T-helper 2 cell (primary cell): ENCODE results near the gene FKBP14.
"Not testable (repeated sequence)": the region's sequence is repeated elsewhere in the genome, so short reads cannot be mapped to it uniquely, and the experiment has no call there.

Experiments
- DNase-seq, 5 experiments: peaks; one replicate each; pipeline versions ENCODE4 v3.0.0 to v3.0.0-alpha.2; 2012 to 2022

The FKBP14 gene

GRCh38 chr7:29989257-29989995 lies 37.1 kb downstream of the FKBP14 start, which contains the start of gene SCRN1:
SCRN1 (minus strand) TSS chr7:29989801; CDS start chr7:29969067, 20,734 bp downstream.
- peak in 2 of 5 experiments; percentile 8 to 23 for DNase-seq

GRCh38 chr7:29988424-29989256 lies 37.9 kb downstream of the FKBP14 start:
- peak in 2 of 5 experiments; percentile 7 to 58 for DNase-seq

- no peak for DNase-seq
These were observed 38.6 kb downstream of the FKBP14 start for GRCh38 chr7:29987811-29988317.

DNA sequence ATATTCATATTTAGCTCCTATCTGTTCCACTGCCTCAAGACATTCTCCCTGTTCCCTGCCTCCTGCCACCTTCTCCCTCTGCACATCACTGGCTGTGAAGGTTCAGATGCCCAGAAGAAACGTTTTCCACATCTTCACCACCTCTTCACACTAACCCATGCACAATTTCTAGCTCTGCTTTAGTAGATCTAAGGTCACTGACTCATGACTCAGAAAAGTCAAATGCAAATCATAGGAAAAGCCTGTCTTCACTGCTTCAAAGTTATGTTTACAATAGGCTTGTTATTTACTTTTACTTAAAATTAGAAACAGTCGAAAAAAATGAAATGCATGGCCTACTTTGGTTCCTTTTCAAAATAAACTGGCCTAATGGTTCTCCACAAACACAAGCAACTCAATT lies 39.4 kb downstream of the FKBP14 start:
- no peak for DNase-seq

DNA sequence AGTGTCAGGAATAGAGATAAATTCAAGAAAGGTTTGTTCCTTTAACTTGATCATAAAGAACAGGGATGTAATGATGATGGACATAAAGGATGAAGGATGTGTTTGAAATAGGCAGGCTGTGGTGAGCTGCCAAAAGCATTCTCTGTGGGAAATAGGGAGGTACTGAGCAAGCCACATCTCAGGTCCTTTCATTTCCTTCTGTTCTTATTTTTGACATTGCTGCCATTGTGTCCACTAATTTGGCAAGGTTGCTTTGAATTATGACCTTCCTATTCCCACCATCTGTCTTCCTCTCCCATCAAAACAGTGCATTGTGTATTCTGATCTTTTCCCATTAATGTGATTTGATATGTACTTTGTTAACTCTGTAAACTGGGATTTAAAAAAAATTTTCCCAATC lies 46.4 kb downstream of the FKBP14 start:
- DNase-seq = no peak

GRCh38 chr7:29977886-29978651 lies 48.4 kb downstream of the FKBP14 start:
- DNase-seq = no peak

GRCh38 chr7:29976673-29977415 lies 49.7 kb downstream of the FKBP14 start:
- DNase-seq = no peak

GRCh38 chr7:29976266-29976665 lies 50.2 kb downstream of the FKBP14 start:
- DNase-seq = no peak

DNA sequence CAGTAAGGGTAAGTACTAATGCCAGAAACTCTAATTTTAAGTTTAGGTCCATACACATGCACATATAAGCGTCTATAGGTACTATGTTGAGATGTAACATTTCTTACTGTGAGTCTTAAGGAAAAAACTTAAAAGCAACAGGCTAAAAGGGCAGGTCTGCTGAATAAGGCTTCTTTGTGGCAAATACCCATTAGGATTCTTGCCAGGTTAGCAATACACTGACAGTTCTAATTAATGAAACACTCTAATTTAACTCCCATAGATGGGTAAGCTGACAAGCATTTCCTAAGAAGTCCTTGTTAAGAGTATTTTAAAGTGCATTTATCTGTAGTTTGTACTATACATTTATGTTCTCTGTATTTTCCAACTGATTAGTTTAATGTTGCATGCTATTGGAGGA lies 50.9 kb downstream of the FKBP14 start:
- DNase-seq = no peak

DNA sequence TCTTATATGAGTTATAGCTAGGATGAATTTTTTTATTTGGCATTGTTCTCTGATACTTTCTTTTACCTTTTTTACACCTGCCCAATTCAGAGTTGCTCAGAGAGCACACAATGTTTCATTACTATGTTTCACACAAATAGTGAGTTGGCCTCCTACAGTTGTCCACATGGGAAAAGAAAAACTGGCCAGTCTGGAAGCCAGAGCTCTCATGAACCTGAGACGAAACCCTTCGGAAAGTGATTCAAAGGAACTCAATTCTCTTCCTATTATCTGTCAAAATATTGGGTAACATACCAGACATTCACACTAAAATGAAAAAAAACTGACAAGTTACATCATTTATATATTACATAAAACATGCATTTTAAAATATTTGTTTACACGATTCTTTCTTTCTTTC lies 52.2 kb downstream of the FKBP14 start:
- no peak for DNase-seq

DNA sequence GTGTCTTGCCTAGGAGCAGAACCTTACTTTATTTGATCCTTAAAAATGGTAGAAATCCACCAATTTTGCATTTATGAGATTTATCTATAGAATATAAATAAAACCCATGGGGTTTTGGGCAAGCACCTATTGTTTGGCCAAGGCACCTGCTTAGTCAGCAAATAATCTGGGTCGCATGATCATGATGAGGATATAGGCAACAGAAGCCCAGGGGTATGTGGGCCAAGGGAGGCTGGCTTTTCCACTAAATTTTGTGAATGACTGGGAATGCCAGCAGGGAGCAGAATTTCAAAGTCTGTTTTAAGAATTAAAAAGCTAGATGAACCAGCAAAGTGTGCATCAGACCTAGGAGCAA lies 54.2 kb downstream of the FKBP14 start:
- no peak for DNase-seq

- DNase-seq = no peak
These were observed 54.8 kb downstream of the FKBP14 start for GRCh38 chr7:29971566-29972314.

DNA sequence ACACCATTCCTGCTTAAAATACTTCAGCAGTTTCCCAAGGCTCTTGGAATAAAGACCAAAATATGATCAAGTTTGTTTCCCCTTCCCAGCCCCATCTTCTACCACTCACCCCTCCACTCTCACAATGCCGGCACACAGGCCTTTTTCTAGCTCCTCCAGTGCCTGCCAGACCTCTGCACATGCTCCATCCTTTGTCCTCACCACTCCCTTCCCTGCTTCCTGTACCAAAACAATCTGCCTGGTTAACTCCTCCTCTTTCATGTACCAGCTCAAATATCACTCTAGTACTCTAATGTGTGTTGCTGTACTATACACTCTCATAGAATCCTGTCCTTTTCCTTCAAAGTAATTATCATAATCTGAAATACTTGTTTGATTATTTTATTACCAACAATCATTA lies 56.3 kb downstream of the FKBP14 start:
- no peak for DNase-seq

DNA sequence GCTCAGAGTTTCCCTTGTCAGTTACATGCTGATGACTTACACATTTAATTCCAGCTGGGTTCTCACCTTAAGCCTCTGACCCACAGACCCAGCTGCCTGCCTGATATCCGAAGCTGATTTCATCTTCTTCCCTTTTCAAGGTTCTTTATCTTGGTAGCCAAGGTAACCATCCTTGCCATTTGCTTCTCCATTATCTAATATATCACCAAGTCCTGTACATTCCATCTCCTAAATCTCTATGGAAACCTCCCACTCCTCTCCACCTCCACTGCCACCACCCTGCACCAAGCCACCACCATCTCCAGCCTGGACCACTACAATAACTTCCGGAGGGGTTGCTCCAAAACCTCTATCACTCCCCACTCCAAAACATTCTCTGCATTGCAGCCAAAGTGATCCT lies 56.8 kb downstream of the FKBP14 start:
- no peak for DNase-seq

DNA sequence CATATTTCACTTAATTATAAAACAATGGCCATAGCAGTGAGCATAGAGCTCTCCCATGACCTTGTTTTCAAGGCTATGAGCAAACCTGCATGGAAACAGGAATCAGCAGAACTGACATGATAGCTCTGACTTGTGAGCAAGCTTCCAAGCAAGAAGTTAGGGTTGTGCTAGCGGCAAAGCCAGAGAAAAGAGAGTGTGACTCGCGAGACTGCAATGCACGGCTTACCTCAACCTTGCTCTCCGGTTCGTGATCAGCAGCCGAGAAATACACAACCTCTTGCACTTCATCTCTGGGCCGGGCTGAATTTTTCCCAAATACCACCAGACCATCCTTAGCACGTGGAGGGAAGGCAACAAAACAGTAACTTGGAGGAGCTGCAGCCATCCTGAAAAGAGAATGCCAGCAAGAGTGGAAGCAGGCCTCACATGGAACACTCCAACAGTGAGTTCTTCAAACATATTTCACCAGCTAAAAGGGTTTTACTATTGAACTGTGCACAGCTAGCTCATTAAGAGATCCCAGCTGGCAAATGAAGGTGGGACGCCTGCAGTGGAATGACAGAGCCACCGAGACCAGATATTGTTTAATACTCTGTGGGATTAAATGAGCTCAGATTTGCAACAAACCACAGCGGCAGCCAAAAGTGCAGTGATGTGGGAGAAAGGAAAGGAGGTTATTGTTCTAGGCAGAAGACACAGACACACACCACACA lies 57.7 kb downstream of the FKBP14 start:
- DNase-seq = no peak

GRCh38 chr7:29965030-29965429 lies 61.5 kb downstream of the FKBP14 start:
- no peak for DNase-seq

DNA sequence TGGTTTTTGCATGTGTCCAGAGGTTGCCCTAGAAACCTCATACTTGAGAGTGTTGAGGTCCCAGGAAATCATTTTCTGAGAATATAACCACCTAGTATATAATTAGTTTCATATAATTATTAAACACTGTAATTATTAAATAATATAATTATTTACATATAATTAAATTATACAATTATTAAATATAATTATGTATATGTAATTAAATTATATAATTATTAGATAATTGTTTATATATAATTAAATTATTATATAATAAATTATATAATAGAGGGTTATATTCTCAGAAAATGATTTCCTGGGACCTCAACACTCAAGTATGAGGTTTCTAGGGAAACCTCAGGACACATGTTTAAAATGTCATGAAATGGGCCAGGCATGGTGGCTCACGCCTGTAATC lies 64.5 kb downstream of the FKBP14 start:
- DNase-seq = no peak

- DNase-seq = not testable (repeated sequence)
These were observed 64.9 kb downstream of the FKBP14 start for GRCh38 chr7:29961611-29962010.
